Measurements from ENCODE around the gene CHST15.
A peak's percentile ranks its signal among the peaks of the same experiment; 100 is the strongest.

Gene CHST15

GRCh38 chr10:124081547-124082140 lies 11.8 kb downstream of the CHST15 start:
- H3K4me1 ChIP-seq (ENCODE audit: insufficient read depth, low read length, poor library complexity, severe bottlenecking), result peaks cover 18% of the 10 kb centered on the region
- no peaks in the 10 kb centered on the region for H3K79me2 ChIP-seq (ENCODE audit: insufficient read depth, low read length)
- no peak overlapping the region for H3K9ac ChIP-seq (ENCODE audit: low read depth, low read length, poor library complexity, severe bottlenecking)
- H3K4me3 ChIP-seq (ENCODE audit: low read length, poor library complexity, severe bottlenecking), result no peak overlapping the region
- TF ChIP-seq, protein P1, sequence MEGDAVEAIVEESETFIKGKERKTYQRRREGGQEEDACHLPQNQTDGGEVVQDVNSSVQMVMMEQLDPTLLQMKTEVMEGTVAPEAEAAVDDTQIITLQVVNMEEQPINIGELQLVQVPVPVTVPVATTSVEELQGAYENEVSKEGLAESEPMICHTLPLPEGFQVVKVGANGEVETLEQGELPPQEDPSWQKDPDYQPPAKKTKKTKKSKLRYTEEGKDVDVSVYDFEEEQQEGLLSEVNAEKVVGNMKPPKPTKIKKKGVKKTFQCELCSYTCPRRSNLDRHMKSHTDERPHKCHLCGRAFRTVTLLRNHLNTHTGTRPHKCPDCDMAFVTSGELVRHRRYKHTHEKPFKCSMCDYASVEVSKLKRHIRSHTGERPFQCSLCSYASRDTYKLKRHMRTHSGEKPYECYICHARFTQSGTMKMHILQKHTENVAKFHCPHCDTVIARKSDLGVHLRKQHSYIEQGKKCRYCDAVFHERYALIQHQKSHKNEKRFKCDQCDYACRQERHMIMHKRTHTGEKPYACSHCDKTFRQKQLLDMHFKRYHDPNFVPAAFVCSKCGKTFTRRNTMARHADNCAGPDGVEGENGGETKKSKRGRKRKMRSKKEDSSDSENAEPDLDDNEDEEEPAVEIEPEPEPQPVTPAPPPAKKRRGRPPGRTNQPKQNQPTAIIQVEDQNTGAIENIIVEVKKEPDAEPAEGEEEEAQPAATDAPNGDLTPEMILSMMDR (conservative IDR thresholded peaks at IDR 0.05; ENCODE audit: low read length), result no peak
- H2AFZ ChIP-seq (ENCODE audit: low read length), result no peak overlapping the region
- H3K36me3 ChIP-seq (ENCODE audit: insufficient read depth, low read length), result no peaks in the 10 kb centered on the region
- no peaks in the 10 kb centered on the region for H3F3A ChIP-seq (ENCODE audit: low read depth)
- no peak overlapping the region for H3K4me2 ChIP-seq (ENCODE audit: low read depth, low read length, poor library complexity, severe bottlenecking)
- no peaks in the 10 kb centered on the region for H4K20me1 ChIP-seq (ENCODE audit: insufficient read depth, low read length, poor library complexity, severe bottlenecking)
- no peaks in the 10 kb centered on the region for H3K9me2 ChIP-seq (replicated peaks; ENCODE audit: low read depth, low read length)
- no peaks in the 10 kb centered on the region for H3K27me3 ChIP-seq (ENCODE audit: insufficient read depth, low read length, poor library complexity, severe bottlenecking)
- H3K9me3 ChIP-seq (ENCODE audit: insufficient read depth, low read depth, low read length), result no peaks in the 10 kb centered on the region

- Histone ChIP-seq H3K9ac (ENCODE audit: low read depth, low read length, poor library complexity, severe bottlenecking) (peak overlapping the region; percentile 1), H3K9me2 (replicated peaks; ENCODE audit: low read depth, low read length) (no peaks in the 10 kb centered on the region), H3F3A (ENCODE audit: low read depth) (no peaks in the 10 kb centered on the region), H3K9me3 (ENCODE audit: insufficient read depth, low read depth, low read length) (no peaks in the 10 kb centered on the region), H4K20me1 (ENCODE audit: insufficient read depth, low read length, poor library complexity, severe bottlenecking) (no peaks in the 10 kb centered on the region), H3K4me1 (ENCODE audit: insufficient read depth, low read length, poor library complexity, severe bottlenecking) (peaks cover 21% of the 10 kb centered on the region), H3K79me2 (ENCODE audit: insufficient read depth, low read length) (no peaks in the 10 kb centered on the region), H3K4me2 (ENCODE audit: low read depth, low read length, poor library complexity, severe bottlenecking) (peak overlapping the region; percentile 39), H3K36me3 (ENCODE audit: insufficient read depth, low read length) (no peaks in the 10 kb centered on the region), H2AFZ (ENCODE audit: low read length) (0 out of 2 replicates have a peak overlapping the region, but pooled peaks have one; percentile 26), H3K27me3 (ENCODE audit: insufficient read depth, low read length, poor library complexity, severe bottlenecking) (no peaks in the 10 kb centered on the region), H3K4me3 (ENCODE audit: low read length, poor library complexity, severe bottlenecking) (no peak overlapping the region)
- no peak for TF ChIP-seq EZH2phosphoT487 (IDR thresholded peaks at IDR 0.05; ENCODE audit: borderline replicate concordance)
Measured at GRCh38 chr10:124079864-124080263, 13.5 kb downstream of the CHST15 start.

DNA sequence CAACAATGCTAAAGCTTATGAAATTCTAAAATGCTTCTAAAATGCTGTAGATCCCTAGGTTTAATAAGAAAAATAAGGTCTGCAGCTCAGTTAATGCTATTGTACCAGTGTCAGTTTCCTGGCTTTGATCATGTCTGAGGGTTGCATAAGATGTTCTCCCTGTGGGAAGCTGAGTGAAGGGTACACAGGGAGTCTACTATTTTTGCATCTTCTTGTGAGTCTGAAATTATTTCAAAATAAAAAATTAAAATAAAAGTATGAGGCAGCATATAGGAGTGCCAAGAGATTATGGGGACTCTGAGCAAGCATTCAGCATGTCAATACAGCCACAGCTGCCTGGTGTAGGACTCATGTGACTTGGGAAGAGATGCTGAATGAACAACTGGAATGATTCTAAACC lies 14.7 kb downstream of the CHST15 start:
- no peak for TF ChIP-seq EZH2phosphoT487 (IDR thresholded peaks at IDR 0.05; ENCODE audit: borderline replicate concordance)
- TF ChIP-seq, protein P1 (conservative IDR thresholded peaks at IDR 0.05; ENCODE audit: low read length), result no peak
- no peaks in the 10 kb centered on the region for H3F3A ChIP-seq (ENCODE audit: low read depth)
- no peaks in the 10 kb centered on the region for H3K36me3 ChIP-seq (ENCODE audit: insufficient read depth, low read length)
- no peak overlapping the region for H2AFZ ChIP-seq (ENCODE audit: low read length)
- no peak overlapping the region for H3K4me3 ChIP-seq (ENCODE audit: low read length, poor library complexity, severe bottlenecking)
- no peaks in the 10 kb centered on the region for H4K20me1 ChIP-seq (ENCODE audit: insufficient read depth, low read length, poor library complexity, severe bottlenecking)
- H3K27me3 ChIP-seq (ENCODE audit: insufficient read depth, low read length, poor library complexity, severe bottlenecking), result no peaks in the 10 kb centered on the region
- no peaks in the 10 kb centered on the region for H3K9me3 ChIP-seq (ENCODE audit: insufficient read depth, low read depth, low read length)
- no peaks in the 10 kb centered on the region for H3K9me2 ChIP-seq (replicated peaks; ENCODE audit: low read depth, low read length)
- H3K9ac ChIP-seq (ENCODE audit: low read depth, low read length, poor library complexity, severe bottlenecking), result no peak overlapping the region
- H3K79me2 ChIP-seq (ENCODE audit: insufficient read depth, low read length), result no peaks in the 10 kb centered on the region
- peaks cover 27% of the 10 kb centered on the region for H3K4me1 ChIP-seq (ENCODE audit: insufficient read depth, low read length, poor library complexity, severe bottlenecking)
- no peak overlapping the region for H3K4me2 ChIP-seq (ENCODE audit: low read depth, low read length, poor library complexity, severe bottlenecking)

DNA sequence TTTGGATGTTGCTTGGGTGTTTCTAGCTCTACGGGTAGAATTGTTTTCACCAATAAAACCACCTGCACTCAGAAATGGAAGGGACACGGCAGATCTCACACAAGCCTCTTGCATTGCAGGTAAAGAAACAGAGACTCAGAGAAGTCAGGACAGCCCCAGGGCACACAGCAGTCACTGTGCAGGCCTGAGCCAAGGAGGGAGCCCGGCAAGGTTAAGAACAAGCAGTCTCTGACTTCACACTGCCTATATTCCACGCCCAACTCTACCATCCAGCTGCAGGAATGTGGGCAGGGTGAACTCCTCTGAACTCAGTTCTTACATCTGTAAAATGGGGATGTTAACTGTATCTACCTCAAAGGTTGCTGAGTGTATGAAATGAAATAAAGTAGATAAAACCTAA lies 15.4 kb downstream of the CHST15 start:
- Histone ChIP-seq H3K9me3 (ENCODE audit: insufficient read depth, low read depth, low read length) (no peaks in the 10 kb centered on the region), H3K9ac (ENCODE audit: low read depth, low read length, poor library complexity, severe bottlenecking) (no peak overlapping the region), H3K4me1 (ENCODE audit: insufficient read depth, low read length, poor library complexity, severe bottlenecking) (peaks cover 34% of the 10 kb centered on the region), H3K27me3 (ENCODE audit: insufficient read depth, low read length, poor library complexity, severe bottlenecking) (no peaks in the 10 kb centered on the region), H3K79me2 (ENCODE audit: insufficient read depth, low read length) (no peaks in the 10 kb centered on the region), H3K9me2 (replicated peaks; ENCODE audit: low read depth, low read length) (no peaks in the 10 kb centered on the region), H3K4me3 (ENCODE audit: low read length, poor library complexity, severe bottlenecking) (no peak overlapping the region), H3K36me3 (ENCODE audit: insufficient read depth, low read length) (no peaks in the 10 kb centered on the region), H3F3A (ENCODE audit: low read depth) (no peaks in the 10 kb centered on the region), H4K20me1 (ENCODE audit: insufficient read depth, low read length, poor library complexity, severe bottlenecking) (no peaks in the 10 kb centered on the region), H3K4me2 (ENCODE audit: low read depth, low read length, poor library complexity, severe bottlenecking) (no peak overlapping the region), H2AFZ (ENCODE audit: low read length) (no peak overlapping the region)
- TF ChIP-seq, protein P1 (conservative IDR thresholded peaks at IDR 0.05; ENCODE audit: low read length), result no peak
- TF ChIP-seq EZH2phosphoT487 (IDR thresholded peaks at IDR 0.05; ENCODE audit: borderline replicate concordance), result no peak

All from Loucy (cell line).